GM23338 (cell line): ENCODE measurements around the gene PATE4. TPM values are rescaled to one million over a fixed set of nuclear protein-coding genes. Genes with fewer than 3 reads are reported as not detected.

Experiments used
- ATAC-seq: fragments of 200-7000 bp; cut with Tn5 transposase; 3 replicates; pipeline ENCODE4 v1.9.1; 2020
- DNase-seq: peaks from one replicate; pipeline ENCODE4 v3.0.0-alpha.2; 2015; ENCODE audit warnings: low spot score
- H2AFZ ChIP-seq: fragments of 200-600 bp; sonication (generic); 2 replicates; pipeline ENCODE4 v1.8.0; 2016; ENCODE audit warnings: antibody characterized with exemption, mild to moderate bottlenecking, moderate library complexity
- H3F3A ChIP-seq: fragments of 200-600 bp; sonication (generic); replicated peaks from 2 replicates; pipeline ENCODE4 v1.8.0; 2017; ENCODE audit warnings: antibody characterized with exemption, mixed run types, low read depth
- H3K27ac ChIP-seq: fragments of 200-600 bp; sonication (generic); 2 replicates; pipeline ENCODE4 v1.6.1; 2016; ENCODE audit warnings: low read depth
- H3K27me3 ChIP-seq: fragments of 200-600 bp; sonication (generic); 2 replicates; pipeline ENCODE4 v1.8.0; 2016; ENCODE audit warnings: mild to moderate bottlenecking, mixed run types, moderate library complexity; ENCODE audit not compliant: insufficient read depth
- H3K36me3 ChIP-seq: fragments of 200-600 bp; sonication (generic); 2 replicates; pipeline ENCODE4 v1.8.0; 2016; ENCODE audit warnings: mild to moderate bottlenecking; ENCODE audit not compliant: insufficient read depth
- H3K4me1 ChIP-seq: fragments of 200-600 bp; sonication (generic); 2 replicates; pipeline ENCODE4 v1.8.0; 2016; ENCODE audit warnings: mild to moderate bottlenecking, moderate library complexity; ENCODE audit not compliant: insufficient read depth
- H3K4me2 ChIP-seq: fragments of 200-600 bp; sonication (generic); 2 replicates; pipeline ENCODE4 v1.7.1; 2017; ENCODE audit warnings: mixed run types
- H3K4me3 ChIP-seq: fragments of 200-600 bp; sonication (generic); 2 replicates; pipeline ENCODE4 v1.6.1; 2016; ENCODE audit warnings: mixed run types
- H3K79me2 ChIP-seq: fragments of 200-600 bp; sonication (generic); replicated peaks from 2 replicates; pipeline ENCODE4 v1.8.0; 2017; ENCODE audit warnings: mild to moderate bottlenecking; ENCODE audit not compliant: insufficient read depth
- H3K9me2 ChIP-seq: fragments of 200-600 bp; sonication (generic); 2 replicates; pipeline ENCODE4 v1.8.0; 2017; ENCODE audit not compliant: insufficient read depth
- H4K20me1 ChIP-seq: fragments of 200-600 bp; sonication (generic); replicated peaks from 2 replicates; pipeline ENCODE4 v1.8.0; 2017; ENCODE audit warnings: mild to moderate bottlenecking; ENCODE audit not compliant: insufficient read depth
- H3K27ac Mint-ChIP-seq: 2 replicates; pipeline ENCODE4 v1.8.0; 2020; ENCODE audit warnings: inconsistent platforms, mild to moderate bottlenecking, moderate library complexity, mixed read lengths
- H3K27me3 Mint-ChIP-seq: 3 replicates; pipeline ENCODE4 v1.8.0; 2022; ENCODE audit warnings: low read depth, mild to moderate bottlenecking, moderate library complexity, mixed read lengths, inconsistent platforms; ENCODE audit not compliant: insufficient read depth, poor library complexity
- H3K36me3 Mint-ChIP-seq: 3 replicates; pipeline ENCODE4 v1.8.0; 2021; ENCODE audit warnings: low read depth, mild to moderate bottlenecking, inconsistent platforms, moderate library complexity, mixed read lengths
- H3K4me1 Mint-ChIP-seq: 3 replicates; pipeline ENCODE4 v1.8.0; 2020; ENCODE audit warnings: mild to moderate bottlenecking, inconsistent platforms, mixed read lengths
- H3K4me3 Mint-ChIP-seq: 3 replicates; pipeline ENCODE4 v1.8.0; 2021; ENCODE audit warnings: moderate library complexity, mild to moderate bottlenecking, inconsistent platforms, mixed read lengths
- H3K9me3 Mint-ChIP-seq: 3 replicates; pipeline ENCODE4 v1.8.0; 2020; ENCODE audit warnings: moderate library complexity, mild to moderate bottlenecking, inconsistent platforms, mixed read lengths
- CREB1 ChIP-seq: fragments of 250-450 bp; sonication (Bioruptor Pico); IDR thresholded peaks from 2 replicates; pipeline ENCODE4 v1.5.0; 2020; ENCODE audit warnings: low read depth, mild to moderate bottlenecking, moderate library complexity
- CTCF ChIP-seq, 2 experiments: fragments of 200-600 bp in 1 of 2; sonication (generic) in 1 of 2; conservative IDR thresholded peaks; 2 replicates each; pipeline versions ENCODE4 v1.5.1 to v1.6.1; 2016 to 2017; ENCODE audit warnings: antibody characterized with exemption in 2 of 2, low read depth in 2 of 2, mild to moderate bottlenecking in 2 of 2, moderate library complexity in 1 of 2
- EZH2 ChIP-seq: fragments of 200-600 bp; sonication (generic); IDR thresholded peaks from one replicate; pipeline ENCODE4 v1.8.0; 2017; ENCODE audit warnings: antibody characterized with exemption, mild to moderate bottlenecking, low read depth; ENCODE audit not compliant: unreplicated experiment
- EZH2phosphoT487 ChIP-seq: fragments of 200-600 bp; sonication (generic); IDR thresholded peaks from one replicate; pipeline ENCODE4 v1.8.1; 2018; ENCODE audit warnings: antibody characterized with exemption; ENCODE audit not compliant: unreplicated experiment
- JUNB ChIP-seq: IDR thresholded peaks from one replicate; pipeline ENCODE4 v1.6.1; 2016; ENCODE audit warnings: antibody characterized with exemption; ENCODE audit not compliant: unreplicated experiment
- NANOG ChIP-seq: IDR thresholded peaks from 2 replicates; pipeline ENCODE4 v1.6.1; 2016; ENCODE audit warnings: antibody characterized with exemption, borderline replicate concordance
- POLR2AphosphoS5 ChIP-seq: IDR thresholded peaks from 2 replicates; pipeline ENCODE4 v1.6.1; 2016; ENCODE audit warnings: antibody characterized with exemption, low read depth
- REST ChIP-seq: IDR thresholded peaks from one replicate; pipeline ENCODE4 v1.6.1; 2018; ENCODE audit warnings: antibody characterized with exemption; ENCODE audit not compliant: unreplicated experiment
- STAT1 ChIP-seq: IDR thresholded peaks from one replicate; pipeline ENCODE4 v1.6.1; 2016; ENCODE audit warnings: antibody characterized with exemption; ENCODE audit not compliant: unreplicated experiment
- ZNF114 ChIP-seq: fragments of 250-450 bp; sonication (Bioruptor Pico); IDR thresholded peaks from 2 replicates; pipeline ENCODE4 v1.5.0; 2020; ENCODE audit warnings: mild to moderate bottlenecking, moderate library complexity
- ZNF331 ChIP-seq: fragments of 250-450 bp; sonication (Bioruptor Pico); IDR thresholded peaks from 2 replicates; pipeline ENCODE4 v1.5.0; 2020; ENCODE audit warnings: low read depth, mild to moderate bottlenecking, moderate library complexity
- polyA plus RNA-seq: library from polyadenylated mRNA; unstranded; fragments of >200 nt; fragmentation: Nextera tagmentation; extraction: Ambion mirVana; gene quantifications from 2 replicates; pipeline ENCODE4 v1.2.1, GENCODE V29; 2016
- total RNA-seq: library from RNA; depleted of rRNA; stranded (reverse); fragments of >200 nt; shearing (Covaris generic); gene quantifications from 2 replicates; pipeline ENCODE4 v1.2.3, GENCODE V29; 2014

PATE4 gene
- total and polyA plus RNA-seq, 2 experiments from 2014 or later = not detected

GRCh38 chr11:125883375-125883774, 50.3 kb downstream of the PATE4 start:
- Mint-ChIP-seq H3K27me3 (peaks cover 12% of the 10 kb centered on the region), H3K27ac (no peak overlapping the region), H3K9me3 (peaks cover 28% of the 10 kb centered on the region), H3K4me3 (no peak overlapping the region), H3K4me1 (peaks cover 2% of the 10 kb centered on the region; the same call in 1 of the 3 replicates), H3K36me3 (peaks cover 18% of the 10 kb centered on the region; the same call in 2 of the 3 replicates)
- H3K4me2 ChIP-seq = no peak overlapping the region
- H3K36me3 ChIP-seq = no peaks in the 10 kb centered on the region
- TF ChIP-seq ZNF331 (CRISPR knock-in tag) = no peak
- TF ChIP-seq NANOG = no peak
- TF ChIP-seq EZH2 = no peak
- DNase-seq (no peak), ATAC-seq (no peak)
- peaks cover under 1% of the 10 kb centered on the region; the same call in 1 of the 2 replicates for H3K79me2 ChIP-seq
- no peak overlapping the region for H3K27ac ChIP-seq
- H3K9me2 ChIP-seq = peaks cover 5% of the 10 kb centered on the region; the same call in 1 of the 2 replicates
- H3K27me3 ChIP-seq = peaks cover 8% of the 10 kb centered on the region; the same call in 1 of the 2 replicates
- H3K4me3 ChIP-seq = no peak overlapping the region
- peaks cover 2% of the 10 kb centered on the region; the same call in 1 of the 2 replicates for H3F3A ChIP-seq
- H3K4me1 ChIP-seq = no peaks in the 10 kb centered on the region
- H4K20me1 ChIP-seq = no peaks in the 10 kb centered on the region; the same call in 1 of the 2 replicates
- H2AFZ ChIP-seq = no peak overlapping the region

GRCh38 chr11:125886997-125887372, 53.9 kb downstream of the PATE4 start:
- Histone ChIP-seq H3K27me3 (peaks cover 8% of the 10 kb centered on the region; the same call in 1 of the 2 replicates), H3F3A (peaks cover 2% of the 10 kb centered on the region; the same call in 1 of the 2 replicates), H4K20me1 (peaks cover 3% of the 10 kb centered on the region), H3K9me2 (peaks cover 5% of the 10 kb centered on the region; the same call in 1 of the 2 replicates), H2AFZ (peak overlapping the region; percentile 94), H3K4me2 (peak overlapping the region; percentile 23), H3K27ac (peak overlapping the region; percentile 30; the same call in 1 of the 2 replicates), H3K4me1 (no peaks in the 10 kb centered on the region; the same call in 1 of the 2 replicates), H3K36me3 (peaks cover 3% of the 10 kb centered on the region; the same call in 1 of the 2 replicates), H3K4me3 (peak overlapping the region; percentile 66; the same call in 1 of the 2 replicates), H3K79me2 (peaks cover 35% of the 10 kb centered on the region)
- peak; percentile 70 for DNase-seq
- H3K27ac Mint-ChIP-seq = no peak overlapping the region; the same call in 1 of the 2 replicates
- H3K4me3 Mint-ChIP-seq = peak overlapping the region; percentile 80
- peaks cover 13% of the 10 kb centered on the region for H3K27me3 Mint-ChIP-seq
- peaks cover 18% of the 10 kb centered on the region; the same call in 2 of the 3 replicates for H3K36me3 Mint-ChIP-seq
- H3K9me3 Mint-ChIP-seq = peaks cover 28% of the 10 kb centered on the region
- ATAC-seq = peak; percentile 52
- peaks cover 7% of the 10 kb centered on the region; the same call in 1 of the 3 replicates for H3K4me1 Mint-ChIP-seq
- TF ChIP-seq REST (no peak), CREB1 (CRISPR knock-in tag) (no peak), NANOG (no peak), POLR2AphosphoS5 (no peak), EZH2 (no peak), ZNF331 (CRISPR knock-in tag) (no peak), CTCF (conservative IDR thresholded peaks at IDR 0.05; ENCODE audit: low read depth in 2 of 2) (no peak), JUNB (no peak), ZNF114 (no peak), EZH2phosphoT487 (no peak), STAT1 (no peak)
